Activated T-helper 9 cell treated with anti-CD3 and anti-CD28 coated beads, Interleukin-2, amount 50 U/mL, for 16 hours (primary cell): ENCODE measurements around the gene ADCYAP1R1.

Source experiments
- DNase-seq: peaks from one replicate; pipeline ENCODE4 v3.0.0-alpha.2; 2020; ENCODE audit warnings: low read depth

ADCYAP1R1 gene

DNA sequence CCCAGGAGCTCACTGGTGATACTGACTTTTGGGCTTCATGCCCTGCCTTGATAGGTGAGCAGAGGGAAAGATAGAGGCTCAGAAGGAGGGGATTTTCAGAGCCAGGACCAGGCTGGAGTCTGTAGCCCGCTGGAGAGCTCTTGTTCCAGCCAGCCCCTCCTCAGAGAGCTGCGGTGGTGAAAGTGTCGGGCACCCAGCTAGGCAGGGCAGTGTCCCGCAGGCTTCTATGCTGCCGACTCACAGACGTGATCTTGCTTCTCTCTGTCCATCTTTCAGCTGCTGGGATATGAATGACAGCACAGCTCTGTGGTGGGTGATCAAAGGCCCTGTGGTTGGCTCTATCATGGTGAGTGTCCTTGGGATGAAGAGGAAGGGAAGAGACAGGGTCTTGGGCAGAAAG lies 35.2 kb downstream of the ADCYAP1R1 start:
- no peak for DNase-seq

DNA sequence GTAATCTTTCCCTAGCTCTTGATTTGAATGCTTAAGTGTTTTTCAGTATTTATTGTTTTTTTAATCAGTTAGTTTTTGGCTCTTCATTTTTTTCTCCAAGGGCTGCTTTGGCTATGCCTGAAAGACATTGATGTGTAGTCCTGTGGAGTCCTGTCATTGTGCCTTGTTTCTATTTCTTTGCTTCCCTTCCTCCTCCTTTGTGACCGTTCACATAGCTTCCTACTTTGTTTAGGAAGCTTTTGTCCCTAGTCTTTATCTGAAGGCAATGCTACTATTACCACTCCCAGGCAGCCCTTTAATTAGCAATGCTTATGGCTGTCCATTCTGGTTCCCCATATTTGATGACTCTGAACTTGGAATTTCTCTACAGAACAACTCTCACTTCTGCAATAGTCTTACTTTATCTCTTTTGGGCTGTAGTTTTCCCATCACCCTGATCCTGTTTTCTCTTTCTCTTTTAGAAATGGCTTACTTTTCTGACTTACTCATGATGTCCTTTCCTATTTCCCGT lies 39.9 kb downstream of the ADCYAP1R1 start:
- no peak for DNase-seq

DNA sequence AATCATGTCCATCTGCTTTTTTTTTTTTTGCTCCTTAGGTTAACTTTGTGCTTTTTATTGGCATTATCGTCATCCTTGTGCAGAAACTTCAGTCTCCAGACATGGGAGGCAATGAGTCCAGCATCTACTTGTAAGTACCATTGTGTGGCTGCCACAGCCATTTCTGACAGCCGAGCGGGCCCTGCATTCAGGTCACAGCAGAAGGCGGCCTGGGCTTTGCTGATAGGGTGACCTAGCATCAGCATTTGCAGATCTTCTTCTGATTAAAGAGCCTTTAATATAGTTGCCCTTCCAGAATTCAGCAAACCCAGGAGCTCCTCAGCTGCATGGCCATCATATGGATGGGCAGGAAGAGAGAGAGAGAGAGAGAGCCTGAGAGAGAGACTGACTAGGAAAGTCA lies 40.5 kb downstream of the ADCYAP1R1 start:
- no peak for DNase-seq

DNA sequence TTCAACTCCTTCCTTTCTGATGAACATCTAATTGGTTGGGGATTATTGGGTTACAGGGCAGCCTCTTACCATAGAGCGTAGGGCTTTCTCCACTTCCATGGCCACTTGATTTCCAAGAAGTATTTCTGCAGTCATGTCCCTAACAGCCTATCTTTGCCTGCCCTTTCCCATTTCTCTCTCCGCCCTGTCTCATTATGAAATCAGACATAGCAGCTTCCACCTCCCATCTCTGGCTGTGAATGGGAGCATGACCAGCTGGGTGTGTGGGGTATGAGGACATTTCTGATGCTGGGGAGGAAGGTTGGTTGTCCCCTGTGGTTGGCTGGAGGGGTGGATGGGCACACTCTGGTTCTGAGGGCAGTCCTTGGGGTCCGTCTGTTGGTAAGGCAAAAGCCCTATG lies 41.2 kb downstream of the ADCYAP1R1 start:
- DNase-seq: no peak

DNA sequence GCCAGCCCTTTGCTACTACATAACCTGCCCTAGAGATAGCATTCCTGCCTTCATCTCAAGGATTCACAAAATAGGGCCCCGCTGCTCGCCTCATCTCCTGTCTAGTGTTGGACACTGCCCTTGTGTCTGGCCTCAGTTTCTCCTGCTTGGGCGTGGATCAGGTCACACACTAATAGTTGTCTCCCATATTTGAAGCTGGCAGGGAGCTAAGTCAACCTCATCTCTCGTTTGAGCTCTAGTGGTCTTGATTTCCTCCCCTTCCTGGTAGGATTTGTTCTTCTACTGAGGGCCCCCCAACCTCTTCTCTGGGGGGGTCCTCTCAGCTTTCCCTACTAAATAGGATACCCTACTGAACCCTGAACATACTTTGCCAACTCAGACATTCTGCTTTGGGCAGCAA lies 42.2 kb downstream of the ADCYAP1R1 start:
- DNase-seq: no peak

DNA sequence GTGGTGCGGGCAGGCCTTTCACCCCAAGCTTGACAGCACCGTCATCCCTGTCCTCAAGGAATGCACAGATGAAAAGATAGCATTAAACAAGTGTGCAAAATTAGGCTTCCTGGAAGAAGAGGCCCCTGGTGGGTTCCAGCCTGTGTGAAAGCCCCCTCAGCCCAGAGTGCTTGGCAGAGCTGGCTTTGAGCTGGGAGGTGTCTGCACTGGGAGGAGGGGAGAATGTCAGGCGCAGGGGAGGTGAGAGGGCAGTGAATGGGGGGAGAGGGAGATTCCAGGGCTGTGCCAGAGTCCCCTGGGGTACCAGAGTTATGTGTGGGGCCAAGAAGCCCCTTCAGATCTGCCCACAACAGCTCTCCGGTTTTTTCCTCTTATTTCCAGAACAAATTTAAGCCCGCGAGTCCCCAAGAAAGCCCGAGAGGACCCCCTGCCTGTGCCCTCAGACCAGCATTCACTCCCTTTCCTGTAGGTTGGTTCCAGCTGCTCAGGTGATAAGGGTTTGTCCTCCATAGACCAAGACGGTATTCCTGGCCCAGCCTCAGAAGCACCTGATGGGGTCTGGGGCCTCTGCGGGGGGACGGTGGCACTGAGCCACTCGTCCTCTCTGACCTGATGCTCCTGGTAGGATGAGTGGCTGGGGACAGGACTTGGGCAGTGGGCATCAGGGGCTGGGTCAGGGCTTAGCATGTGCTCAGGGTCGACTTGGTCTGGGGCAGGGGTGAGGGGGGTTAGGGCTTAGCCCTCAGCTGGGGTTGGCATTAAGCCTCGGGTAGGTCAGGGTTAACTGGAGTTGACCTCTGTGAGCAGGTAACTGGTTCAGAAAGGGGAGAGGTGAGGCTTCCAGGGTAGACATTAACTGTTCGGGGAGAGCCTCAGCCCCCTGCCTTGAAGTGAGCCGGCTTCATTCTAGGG lies 43.4 kb downstream of the ADCYAP1R1 start:
- DNase-seq: no peak

DNA sequence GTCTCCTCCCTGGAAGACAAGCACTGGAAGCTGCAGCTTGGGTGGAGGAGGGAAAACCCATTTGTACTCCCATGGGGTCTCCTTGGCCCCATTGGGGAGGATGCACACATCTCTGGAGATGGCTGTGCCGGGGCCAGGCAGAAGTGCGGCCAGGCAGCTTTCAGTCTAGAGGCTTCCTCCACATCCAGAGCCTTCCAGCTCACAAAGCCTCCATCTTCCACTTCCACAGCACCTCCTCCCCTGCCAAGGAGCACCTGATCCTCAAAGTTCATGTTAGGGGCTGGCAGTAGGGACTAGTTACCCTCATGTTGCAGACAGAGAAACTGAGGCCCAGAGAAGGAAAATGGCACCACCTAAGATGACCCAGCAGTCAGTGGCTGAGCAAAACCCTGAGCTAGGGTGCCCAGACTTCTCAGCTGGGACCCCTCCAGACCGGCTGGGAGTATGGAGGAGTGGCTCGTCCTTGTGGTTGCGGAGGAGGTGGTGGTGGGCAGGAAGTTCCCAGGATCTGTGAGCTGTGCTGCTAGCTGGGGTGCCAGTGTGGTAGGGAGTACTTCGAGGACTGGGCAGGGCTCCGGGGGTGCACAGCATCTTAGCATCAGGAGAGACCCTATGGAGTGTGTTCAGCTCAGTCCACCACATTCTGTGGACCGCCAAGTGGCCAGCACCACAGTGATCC lies 44.2 kb downstream of the ADCYAP1R1 start:
- DNase-seq: no peak

DNA sequence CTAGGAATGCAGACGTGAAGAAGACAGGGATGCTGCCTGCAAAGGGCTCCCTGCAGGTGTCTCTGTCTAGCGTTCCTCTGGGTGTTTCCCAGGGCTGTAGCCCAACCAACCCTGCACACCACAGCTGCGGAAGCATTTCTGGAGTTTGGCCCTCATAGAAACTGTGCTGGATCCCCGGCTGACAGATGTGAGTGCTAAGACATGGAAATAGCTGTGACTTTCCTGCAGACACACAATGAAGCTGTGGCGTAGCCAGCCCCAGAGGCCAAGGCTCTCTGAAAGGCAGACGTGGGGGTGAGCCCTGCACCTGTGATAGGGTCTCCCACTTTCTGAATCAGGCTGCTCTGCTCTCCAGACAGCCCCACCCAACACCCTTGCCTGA lies 44.8 kb downstream of the ADCYAP1R1 start:
- DNase-seq: no peak

DNA sequence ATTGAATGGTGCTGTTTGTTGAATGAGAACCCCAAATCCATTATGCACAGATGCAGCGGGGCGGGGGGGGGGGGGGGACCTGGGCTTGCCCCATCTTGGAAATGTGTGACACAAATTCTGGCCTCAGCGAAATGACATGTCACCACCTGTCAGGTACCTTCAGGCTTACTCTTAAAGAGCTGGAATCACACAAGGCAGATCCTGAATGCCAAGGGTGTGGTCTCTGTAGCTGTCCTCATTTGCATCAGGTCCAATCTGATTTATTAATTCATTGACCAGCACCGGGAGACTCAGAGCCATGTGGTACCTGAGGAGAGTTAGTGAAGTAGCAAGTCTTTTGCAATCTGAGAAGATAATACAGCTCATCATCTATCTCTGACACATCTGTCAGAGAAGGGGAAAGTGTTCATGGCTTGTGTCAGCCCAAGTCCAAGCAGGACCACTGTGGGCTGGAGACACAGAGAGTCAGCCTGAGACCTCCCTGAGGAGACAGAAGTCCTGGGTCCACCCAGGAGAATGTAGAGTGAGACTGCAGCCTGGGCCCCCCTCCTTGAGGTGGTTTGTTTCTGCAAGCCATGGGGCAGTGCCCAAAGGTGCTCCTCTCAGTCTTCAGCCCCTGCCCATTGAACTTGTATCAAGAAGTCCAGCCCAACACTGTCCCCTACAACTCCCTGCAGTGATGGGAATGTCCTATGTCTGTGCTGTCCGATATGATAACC lies 46.7 kb downstream of the ADCYAP1R1 start:
- no peak for DNase-seq

DNA sequence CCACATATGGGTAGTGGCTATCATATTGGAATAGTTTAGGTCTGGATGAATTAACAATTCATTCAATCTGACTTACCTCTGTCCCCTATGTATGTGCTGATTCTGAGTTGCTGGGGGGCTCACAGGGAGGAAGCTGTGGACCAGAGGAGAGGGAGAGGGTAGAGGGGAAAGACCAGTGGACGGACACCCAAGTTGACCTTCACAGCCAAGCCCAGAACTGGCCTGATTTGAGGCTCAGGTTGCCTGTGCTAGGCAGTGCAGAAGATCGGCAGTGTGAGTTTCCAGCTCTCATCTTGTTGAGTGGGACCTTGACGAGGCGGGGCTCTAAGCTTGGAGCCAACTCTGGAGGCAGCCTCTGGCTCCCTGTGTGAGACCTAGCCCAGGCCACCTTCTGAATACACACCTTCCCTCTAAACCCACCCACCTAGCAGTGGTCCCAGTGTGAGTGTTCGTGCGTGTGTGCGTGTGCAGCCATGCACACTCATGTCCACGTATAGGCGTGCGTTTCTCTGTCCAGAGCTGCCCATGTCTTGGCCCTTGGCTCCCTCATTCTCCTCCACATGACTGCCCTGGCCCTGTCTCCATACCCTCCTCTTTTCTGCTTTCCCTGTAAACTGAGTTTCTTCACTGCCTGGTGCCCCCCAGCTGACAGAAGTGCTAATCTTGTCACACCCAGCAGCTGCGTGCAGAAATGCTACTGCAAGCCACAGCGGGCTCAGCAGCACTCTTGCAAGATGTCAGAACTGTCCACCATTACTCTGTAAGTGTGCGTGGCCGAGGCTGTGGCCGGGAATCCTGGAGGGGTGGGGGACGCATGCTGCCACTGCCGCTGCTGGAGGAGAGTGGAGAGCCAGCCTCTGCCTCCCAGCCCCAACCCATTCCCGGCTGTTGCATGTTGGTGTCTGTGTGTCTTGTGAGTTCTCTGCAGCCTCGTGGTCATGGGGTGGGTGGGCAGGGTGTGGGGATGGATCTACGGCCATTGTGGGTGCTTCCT lies 47.6 kb downstream of the ADCYAP1R1 start:
- DNase-seq: no peak

DNA sequence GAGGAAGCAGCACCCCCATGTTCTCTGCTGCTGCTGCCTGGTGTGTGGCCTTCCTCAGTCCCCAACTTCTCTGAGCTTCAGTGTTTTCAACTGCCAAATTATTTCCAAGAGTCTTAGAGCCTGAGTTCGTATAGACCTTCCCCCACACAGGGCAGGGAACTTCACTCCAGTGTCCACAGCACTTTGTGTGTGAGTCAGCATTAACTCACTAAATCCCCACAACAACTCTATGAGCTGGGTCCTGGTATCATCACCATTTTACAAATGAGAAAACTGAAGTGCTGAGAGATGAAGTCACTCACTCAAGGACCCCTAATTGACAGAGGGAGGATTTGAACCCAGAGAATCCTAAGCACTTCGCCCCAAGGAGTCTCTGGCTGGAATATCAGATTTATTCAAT lies 48.3 kb downstream of the ADCYAP1R1 start:
- no peak for DNase-seq

DNA sequence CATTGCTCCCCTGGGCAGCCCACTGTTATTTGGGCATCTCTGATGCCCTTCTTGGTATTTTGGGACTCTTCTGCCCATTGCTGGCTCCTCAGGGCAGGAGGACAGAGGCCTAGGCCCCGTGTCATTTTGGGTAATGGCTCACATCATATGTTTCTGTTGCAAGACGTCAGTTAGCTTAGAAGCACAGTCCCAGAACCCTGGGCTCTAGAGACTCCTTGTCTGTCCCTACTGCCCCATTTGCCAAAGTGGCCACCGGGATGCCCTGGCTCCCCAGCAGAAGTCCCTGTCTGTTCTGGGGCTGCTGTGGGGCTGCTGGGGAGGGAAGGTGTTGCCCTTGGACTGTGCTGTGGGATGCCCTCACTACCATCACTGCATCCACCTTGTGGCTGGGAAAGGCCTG lies 48.8 kb downstream of the ADCYAP1R1 start:
- DNase-seq: no peak

DNA sequence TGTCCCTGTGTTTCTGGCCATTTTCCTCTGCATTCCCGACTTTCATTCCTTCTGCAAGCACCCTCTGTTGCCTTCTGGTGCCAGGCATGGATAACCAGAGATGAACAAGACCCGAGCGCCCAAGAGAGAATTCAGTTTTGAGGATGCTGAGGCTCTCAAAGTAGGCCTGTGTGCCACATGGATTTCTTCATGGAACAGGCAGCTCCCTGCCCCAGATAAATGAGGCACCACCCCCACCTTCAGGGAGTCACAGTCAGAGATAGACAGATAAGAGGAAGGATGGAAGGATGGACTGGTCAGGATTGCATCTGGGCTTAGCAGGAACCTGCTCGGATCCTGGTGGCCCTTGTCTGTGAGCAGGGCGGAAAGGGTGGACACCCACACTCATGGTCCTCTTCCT lies 49.4 kb downstream of the ADCYAP1R1 start:
- no peak for DNase-seq

DNA sequence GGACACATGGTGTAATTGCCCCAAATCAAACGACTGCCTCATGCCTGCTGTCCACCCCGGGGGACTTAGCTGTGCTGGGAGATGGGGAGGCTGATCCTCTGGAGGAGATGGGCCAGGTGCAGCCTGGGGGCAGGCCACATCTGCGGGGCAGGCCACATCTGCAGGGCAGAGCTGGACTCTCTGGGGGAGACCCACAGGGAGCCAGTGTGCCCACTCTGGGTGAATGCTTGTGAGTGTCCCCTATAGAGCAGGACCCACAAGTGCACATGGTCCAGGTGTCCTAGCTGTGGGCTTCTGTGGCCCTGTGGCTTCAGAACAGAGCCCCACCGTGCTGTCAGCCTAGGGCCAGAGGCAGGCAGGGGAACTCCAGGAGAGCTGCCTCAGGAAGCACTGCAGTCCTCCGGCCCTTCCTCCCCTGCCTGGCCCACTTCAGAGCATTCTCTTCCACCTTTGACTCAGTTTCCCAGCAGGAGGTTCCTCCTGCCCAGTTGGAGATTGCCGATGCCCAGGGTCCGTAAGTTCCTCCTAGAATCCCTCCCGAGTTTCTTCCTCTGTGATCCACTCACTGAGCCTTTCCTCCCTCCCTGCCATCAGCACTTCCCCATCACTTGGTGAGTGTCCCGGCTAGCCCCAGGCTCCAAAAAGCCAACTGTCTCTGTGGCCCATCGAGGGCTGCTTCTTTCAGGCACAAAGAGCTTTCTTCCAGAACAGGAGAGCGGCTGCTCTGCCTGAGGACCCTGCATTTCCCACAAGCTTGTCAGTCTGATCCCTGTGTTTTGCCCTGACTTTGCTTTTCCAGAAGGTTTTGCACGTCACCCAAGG lies 50.3 kb downstream of the ADCYAP1R1 start:
- no peak for DNase-seq

DNA sequence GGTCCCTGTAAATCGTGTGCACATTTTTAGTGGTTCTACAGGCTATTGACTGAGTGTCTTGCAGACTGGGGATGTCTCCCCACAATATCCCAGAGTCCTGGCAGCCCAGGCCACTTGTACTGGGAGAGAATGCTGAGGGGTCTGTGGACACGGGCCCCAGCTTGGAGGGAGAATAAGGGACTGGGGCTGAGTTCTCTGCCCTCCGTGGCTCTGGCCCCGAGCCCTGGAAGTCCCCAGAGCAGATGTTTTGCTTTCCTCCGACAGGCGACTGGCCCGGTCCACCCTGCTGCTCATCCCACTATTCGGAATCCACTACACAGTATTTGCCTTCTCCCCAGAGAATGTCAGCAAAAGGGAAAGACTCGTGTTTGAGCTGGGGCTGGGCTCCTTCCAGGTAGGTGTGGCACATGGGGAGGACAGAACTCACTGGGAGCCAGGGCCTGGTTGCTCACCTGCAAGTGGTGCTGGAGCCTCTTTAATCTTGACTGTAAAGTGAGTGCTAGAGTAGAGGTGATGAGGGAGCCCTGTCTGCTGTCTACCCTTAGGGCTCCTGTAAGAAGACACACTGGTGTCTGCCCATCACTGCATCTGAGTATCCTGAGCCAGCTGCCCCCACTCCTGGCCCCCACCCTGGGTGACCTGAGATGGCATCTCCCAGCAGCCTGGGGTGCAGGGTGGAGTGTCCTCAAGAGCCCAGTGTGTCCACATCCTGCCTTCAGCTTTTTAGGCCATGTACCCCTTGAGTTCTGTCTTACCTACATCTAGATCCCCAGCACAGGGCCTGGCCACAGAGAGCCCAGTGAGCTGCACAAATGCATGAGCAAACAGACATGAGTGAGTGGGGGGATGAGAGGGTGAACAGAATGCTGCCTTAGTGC lies 51.1 kb downstream of the ADCYAP1R1 start:
- no peak for DNase-seq

DNA sequence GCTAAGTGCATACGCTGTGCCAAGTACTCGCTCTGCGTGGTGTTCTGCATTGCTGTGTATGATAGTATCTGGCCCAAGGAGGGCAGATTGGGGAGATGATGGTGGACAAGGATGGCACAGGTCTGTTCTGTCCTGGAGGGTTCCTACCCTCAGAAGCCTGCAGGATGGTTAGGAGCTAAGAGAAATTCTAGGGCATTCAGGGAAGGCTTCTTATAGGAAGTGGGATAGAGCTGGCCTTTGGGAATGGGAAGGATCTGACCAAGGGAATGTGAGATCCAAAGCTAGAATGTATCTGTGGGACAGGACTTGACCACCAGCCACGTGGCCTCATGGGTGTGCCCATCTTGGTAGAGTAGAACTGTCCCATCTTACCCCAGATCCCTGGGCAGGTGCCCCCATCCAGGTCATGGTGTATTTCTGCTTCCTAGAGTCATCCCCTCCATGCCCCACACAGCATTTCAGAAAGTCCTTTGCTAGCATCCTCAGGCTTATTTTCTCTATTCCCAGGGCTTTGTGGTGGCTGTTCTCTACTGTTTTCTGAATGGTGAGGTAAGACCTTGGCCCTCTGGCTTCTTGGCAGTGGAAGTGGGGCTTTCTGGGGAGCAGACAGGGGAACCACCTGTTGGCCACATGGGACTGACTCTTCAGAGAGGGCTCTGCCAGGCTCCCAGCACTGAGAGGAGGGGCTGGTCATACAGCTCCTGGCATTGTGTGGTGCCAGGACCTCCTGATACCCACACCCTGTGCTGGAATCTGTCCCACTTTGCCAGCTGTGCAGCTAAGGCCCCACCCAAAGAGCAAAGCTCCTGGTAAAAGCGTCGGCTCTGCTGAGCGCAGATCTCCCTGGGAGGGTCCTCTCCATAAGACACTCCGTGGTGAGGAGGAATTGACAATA lies 52.5 kb downstream of the ADCYAP1R1 start:
- no peak for DNase-seq

DNA sequence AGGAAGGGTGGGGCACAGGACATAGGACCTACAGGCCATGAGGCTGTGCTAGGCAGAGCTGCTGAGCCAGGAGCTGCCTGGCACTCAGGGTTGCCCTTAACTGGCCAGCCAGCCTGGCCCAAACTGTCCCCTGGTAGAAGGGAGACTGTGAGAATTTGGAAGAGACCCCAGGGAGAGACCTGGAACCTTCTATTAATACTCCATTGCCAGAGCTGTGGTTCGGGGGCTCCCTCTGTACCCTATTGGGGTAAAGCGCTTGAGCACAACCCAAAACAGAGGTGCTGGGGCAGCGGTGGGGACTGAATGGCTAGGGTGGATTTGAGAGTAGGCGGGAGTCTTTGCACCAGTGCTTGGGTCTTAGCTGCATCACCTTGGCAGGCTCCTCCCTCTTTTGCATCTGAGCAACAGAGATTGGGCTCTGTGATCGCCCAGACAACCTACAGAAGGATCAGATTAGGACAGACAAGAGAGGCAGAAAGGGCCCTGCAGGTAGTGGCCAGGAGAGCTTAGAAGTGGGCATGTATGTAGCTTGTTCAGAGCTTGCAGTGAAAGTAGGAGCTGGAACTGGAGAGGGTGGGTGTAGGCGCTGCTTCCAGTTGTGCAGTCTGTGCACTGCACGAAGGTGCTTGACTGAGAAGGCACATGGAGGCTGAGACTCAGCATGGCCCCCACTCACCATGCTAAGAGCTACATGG lies 53.3 kb downstream of the ADCYAP1R1 start:
- no peak for DNase-seq
